GM19468 (cell line): ENCODE results near the gene MEF2A.
"Not testable (repeated sequence)": the region's sequence is repeated elsewhere in the genome, so short reads cannot be mapped to it uniquely, and the experiment has no call there.

Experiments
- ATAC-seq: cut with Tn5 transposase; IDR thresholded peaks from one replicate; pipeline ENCODE4 v1.9.1; 2021; ENCODE audit warnings: mild to moderate bottlenecking, moderate library complexity, moderate number of reproducible peaks; ENCODE audit not compliant: unreplicated experiment; ENCODE audit errors: extremely low read depth

MEF2A gene

DNA sequence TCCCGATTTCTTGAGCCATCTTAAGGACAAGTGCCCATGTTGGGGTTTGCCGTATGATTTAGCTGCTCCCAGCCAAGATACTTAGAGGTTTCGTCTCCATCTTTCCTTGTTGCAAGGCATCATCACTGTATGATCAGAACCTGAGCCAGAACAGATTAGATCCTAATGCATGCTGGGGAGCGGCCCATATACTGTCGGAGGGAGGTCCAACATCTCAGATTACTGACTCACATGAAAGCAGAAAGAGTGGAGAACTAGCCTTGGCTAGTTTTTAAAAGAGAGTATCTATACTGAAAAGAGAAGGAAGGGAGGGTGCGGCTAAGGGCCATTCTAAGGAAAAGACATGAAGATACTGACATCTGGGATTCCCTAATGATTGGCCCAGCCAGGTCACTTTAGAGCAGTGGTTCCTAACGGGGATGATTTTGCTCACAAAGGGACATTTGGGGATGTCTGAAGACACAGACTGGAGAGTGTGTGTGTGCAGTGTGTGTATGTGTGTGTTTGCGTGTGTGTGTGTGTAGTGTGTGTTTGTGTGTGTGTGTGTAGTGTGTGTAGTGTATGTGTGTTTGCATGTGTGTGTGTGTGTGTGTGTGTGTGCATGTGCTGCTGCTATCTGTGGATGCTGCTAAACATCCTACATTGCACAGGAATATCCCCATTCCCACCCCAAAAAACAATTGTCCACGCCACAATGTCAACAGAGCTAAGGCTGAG, 179.7 kb downstream of the MEF2A start:
- ATAC-seq = no peak

DNA sequence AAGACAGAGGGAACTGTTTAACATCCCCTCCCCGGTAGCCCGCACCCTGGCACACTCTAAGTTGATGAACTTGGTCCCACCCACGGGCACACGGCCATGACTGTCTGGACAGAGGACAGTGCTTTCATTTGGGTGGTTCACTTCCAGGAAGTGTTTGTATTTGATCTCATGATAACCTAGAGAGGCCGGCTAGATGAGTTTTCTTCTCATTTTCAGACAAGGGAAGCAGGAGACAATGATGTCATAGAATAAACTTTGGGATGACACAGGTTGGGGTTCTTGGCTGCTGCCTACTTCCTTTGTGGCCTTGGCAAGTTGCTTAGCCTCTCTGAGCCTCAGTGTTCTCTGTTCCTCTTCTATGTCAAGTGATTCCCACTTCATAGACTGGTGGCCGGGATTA, 183.6 kb downstream of the MEF2A start:
- no peak for ATAC-seq

DNA sequence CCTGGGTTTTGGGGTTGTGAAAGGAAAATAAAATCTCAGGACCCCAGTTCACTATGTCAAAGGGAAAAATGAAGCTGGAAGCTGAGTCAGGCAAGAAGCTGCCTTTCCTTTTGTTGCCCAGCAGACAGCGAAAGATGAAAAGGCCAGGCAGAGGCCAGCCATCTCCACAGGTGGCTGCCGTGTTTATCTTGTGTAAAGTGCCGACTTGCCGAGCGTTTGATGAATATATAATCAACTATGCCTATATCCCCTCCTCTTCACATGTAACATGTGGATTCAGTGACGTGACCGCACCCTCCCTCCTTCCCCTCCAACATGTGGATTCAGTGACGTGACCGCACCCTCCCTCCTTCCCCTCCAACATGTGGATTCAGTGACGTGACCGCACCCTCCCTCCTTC, 184.5 kb downstream of the MEF2A start:
- not testable (repeated sequence) for ATAC-seq

DNA sequence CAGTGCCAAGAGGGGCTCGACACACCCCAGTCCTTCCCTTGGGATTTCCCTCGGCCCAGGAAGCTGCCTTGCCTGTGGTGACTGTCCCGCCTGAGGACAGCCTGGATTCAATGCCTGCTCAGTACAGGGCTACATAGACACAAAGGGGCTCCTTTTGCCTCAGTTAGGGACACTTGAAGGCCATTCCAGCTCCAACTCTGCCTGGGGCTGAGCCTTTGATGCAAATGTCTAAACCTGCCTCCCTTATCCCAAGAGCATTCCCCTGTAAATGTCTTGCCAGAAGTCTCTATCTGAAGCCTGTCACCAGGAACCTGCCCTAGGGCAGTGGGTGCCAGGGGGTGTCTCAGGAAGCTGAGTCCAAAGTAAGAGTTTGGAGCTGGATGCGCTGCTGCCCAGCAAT, 186.8 kb downstream of the MEF2A start:
- no peak for ATAC-seq

DNA sequence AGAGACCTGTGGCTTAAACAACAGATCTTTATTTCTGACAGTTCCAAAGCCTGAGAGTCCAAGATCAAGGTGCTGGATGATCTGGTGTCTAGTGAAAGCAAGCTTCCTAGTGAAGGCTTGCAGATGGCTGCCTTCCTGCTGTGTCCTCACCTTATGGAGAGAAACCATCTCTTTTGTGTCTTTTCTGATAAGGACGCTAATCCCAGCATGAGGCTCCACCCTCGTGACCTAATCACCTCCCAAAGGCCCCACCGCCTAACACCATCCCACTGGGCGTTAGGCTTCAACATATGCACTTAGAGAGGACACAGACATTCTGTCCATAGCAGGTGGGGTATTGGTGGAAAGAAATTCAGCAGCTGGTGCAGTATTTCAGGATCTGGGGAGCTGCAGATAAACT, 187.3 kb downstream of the MEF2A start:
- ATAC-seq = no peak

DNA sequence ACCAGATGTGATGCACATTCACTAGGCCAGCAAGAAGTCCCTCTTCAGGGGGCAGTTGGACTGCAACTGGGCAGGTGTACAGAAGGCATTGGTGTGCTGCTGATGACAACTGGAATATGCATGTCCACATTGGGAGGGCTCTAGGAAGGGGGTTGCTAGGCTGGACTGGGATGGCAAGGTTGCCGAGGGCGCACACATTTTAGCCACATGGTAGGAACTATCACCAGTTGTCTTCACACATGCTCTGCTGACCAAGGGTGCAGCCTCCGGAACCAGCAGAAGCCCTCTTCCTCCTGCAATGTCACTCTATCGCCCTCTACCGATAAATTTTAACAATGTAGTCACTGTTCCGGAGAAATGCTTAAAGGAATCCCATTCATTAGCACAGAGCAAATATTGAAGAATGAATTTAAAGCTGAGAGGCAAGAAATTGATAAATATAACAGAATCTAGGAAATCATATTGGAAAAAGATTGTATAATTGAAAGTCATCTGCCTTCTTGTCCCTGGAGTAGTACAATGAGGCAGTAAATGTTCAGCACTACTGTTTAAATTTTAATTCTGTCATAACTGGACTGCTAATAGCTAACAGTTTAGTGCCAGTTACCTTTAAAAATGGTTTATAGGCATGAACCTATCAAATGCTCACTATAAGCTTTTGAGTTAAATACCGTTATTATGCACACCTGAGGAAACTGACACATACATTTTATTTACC, 190.1 kb downstream of the MEF2A start:
- peak; percentile 69 for ATAC-seq

- ATAC-seq = no peak
Observed at GRCh38 chr15:99762288-99762687, 196.5 kb downstream of the MEF2A start.

DNA sequence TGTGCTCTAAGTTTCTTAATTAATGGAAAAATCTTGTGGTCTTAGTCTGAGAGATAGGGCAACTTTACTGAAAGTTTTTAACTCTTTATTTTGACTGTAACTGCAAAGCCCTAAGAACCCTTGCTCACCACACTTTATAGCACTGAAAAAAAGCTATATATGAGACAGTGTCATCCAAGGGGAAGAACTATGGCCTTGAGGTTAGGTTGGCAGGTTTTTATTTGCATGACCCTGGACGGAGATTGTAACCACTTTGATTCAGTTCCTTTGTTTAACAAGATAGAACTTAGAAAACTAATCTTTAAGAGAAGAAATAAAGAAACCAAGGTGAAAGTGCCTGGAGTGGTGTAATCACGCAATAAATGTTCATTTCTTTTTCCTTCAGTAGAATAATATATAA, 198.0 kb downstream of the MEF2A start:
- no peak for ATAC-seq

DNA sequence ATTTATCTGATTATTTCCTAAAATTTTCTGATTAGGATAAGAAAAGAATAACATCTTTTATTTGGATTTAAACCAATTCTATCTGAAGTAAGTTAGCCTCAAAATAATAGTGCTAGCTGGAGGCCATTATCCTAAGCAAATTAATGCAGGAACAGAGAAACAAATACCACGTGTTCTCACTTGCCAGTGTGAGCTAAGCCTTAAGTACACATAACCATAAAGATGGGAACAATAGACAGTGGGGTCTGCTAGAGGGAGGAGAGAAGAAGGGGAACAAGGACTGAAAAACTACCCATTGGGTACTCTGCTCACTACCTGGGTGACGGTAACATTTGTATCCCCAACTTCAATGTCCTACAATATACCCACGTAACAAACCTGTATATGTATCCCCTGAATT, 198.7 kb downstream of the MEF2A start:
- no peak for ATAC-seq
